ENCODE measurements around the gene MEGF9.

- TF ChIP-seq ETV5 (CRISPR knock-in tag; IDR thresholded peaks at IDR 0.05; ENCODE audit: borderline replicate concordance) (no peak), ZBTB2 (CRISPR knock-in tag; IDR thresholded peaks at IDR 0.05; ENCODE audit: low read depth) (no peak), ZNF670 (CRISPR knock-in tag; IDR thresholded peaks at IDR 0.05; ENCODE audit: borderline replicate concordance) (no peak), MAX (IDR thresholded peaks at IDR 0.05) (no peak), SRY (CRISPR knock-in tag; IDR thresholded peaks at IDR 0.05) (no peak), CEBPB (IDR thresholded peaks at IDR 0.05; ENCODE audit: borderline replicate concordance, low read depth, low read length) (no peak), BHLHE40 (IDR thresholded peaks at IDR 0.05; ENCODE audit: low read length) (no peak)
Measured at GRCh38 chr9:120583958-120584369, 130.3 kb downstream of the MEGF9 start.
